ENCODE results near the gene COA6. TPM values are rescaled to one million over a fixed set of nuclear protein-coding genes. Genes with fewer than 3 reads are reported as not detected.
"Not testable (repeated sequence)": the region's sequence is repeated elsewhere in the genome, so short reads cannot be mapped to it uniquely, and the experiment has no call there.

Gene COA6
- total RNA-seq, 1 donor from 2014 or later, result 60.3 TPM

GRCh38 chr1:234375672-234376071 is 2.4 kb downstream of the COA6 start:
- intact Hi-C loops (cut with micrococcal nuclease), result loop anchor here (10.0 kb wide), 1 partner anchor 229 kb away; no protein-coding TSS in a partner anchor

GRCh38 chr1:234379591-234380109 is 6.4 kb downstream of the COA6 start:
- H3K9me3 Mint-ChIP-seq; DNase-seq (ENCODE audit: low spot score); H3K27ac Mint-ChIP-seq; H3K4me3 Mint-ChIP-seq (ENCODE audit: low read depth); H3K27me3 Mint-ChIP-seq (ENCODE audit: low read depth): not testable (repeated sequence)
- Mint-ChIP-seq H3K4me1 (ENCODE audit: low read depth) (peaks cover 26% of the 10 kb centered on the region), H3K36me3 (ENCODE audit: low read depth) (peaks cover 80% of the 10 kb centered on the region)
- intact Hi-C loops (cut with micrococcal nuclease), result loop anchor here (10.0 kb wide), 1 partner anchor 225 kb away; no protein-coding TSS in a partner anchor

More at GRCh38 chr1:234375672-234376071, 2.4 kb downstream of the COA6 start:
- no peak for DNase-seq (ENCODE audit: low spot score)
- Mint-ChIP-seq H3K27ac (no peak overlapping the region), H3K27me3 (ENCODE audit: low read depth) (no peaks in the 10 kb centered on the region), H3K36me3 (ENCODE audit: low read depth) (peaks cover 62% of the 10 kb centered on the region), H3K4me1 (ENCODE audit: low read depth) (peaks cover 37% of the 10 kb centered on the region), H3K9me3 (no peaks in the 10 kb centered on the region), H3K4me3 (ENCODE audit: low read depth) (no peak overlapping the region)

GRCh38 chr1:234381699-234382555 is 8.7 kb downstream of the COA6 start:
- H3K4me1 Mint-ChIP-seq (ENCODE audit: low read depth), result peaks cover 16% of the 10 kb centered on the region
- no peaks in the 10 kb centered on the region for H3K27me3 Mint-ChIP-seq (ENCODE audit: low read depth)
- intact Hi-C loops (cut with micrococcal nuclease), result no loop called here
- no peak for DNase-seq (ENCODE audit: low spot score)
- H3K4me3 Mint-ChIP-seq (ENCODE audit: low read depth), result no peak overlapping the region
- peaks cover 76% of the 10 kb centered on the region for H3K36me3 Mint-ChIP-seq (ENCODE audit: low read depth)
- peak overlapping the region; percentile 4 for H3K27ac Mint-ChIP-seq
- no peaks in the 10 kb centered on the region for H3K9me3 Mint-ChIP-seq

GRCh38 chr1:234386122-234386521 is 12.9 kb downstream of the COA6 start:
- H3K4me3 Mint-ChIP-seq (ENCODE audit: low read depth), result no peak overlapping the region
- H3K27me3 Mint-ChIP-seq (ENCODE audit: low read depth), result no peaks in the 10 kb centered on the region
- intact Hi-C loops (cut with micrococcal nuclease), result no loop called here
- H3K9me3 Mint-ChIP-seq, result no peaks in the 10 kb centered on the region
- H3K36me3 Mint-ChIP-seq (ENCODE audit: low read depth), result peaks cover 57% of the 10 kb centered on the region
- H3K4me1 Mint-ChIP-seq (ENCODE audit: low read depth), result peaks cover 11% of the 10 kb centered on the region
- peak overlapping the region; percentile 20 for H3K27ac Mint-ChIP-seq
- DNase-seq (ENCODE audit: low spot score), result no peak

- intact Hi-C loops (cut with micrococcal nuclease), result no loop called here
- DNase-seq (ENCODE audit: low spot score), result no peak
- Mint-ChIP-seq H3K4me1 (ENCODE audit: low read depth) (peaks cover 6% of the 10 kb centered on the region), H3K27me3 (ENCODE audit: low read depth) (no peaks in the 10 kb centered on the region), H3K9me3 (no peaks in the 10 kb centered on the region), H3K27ac (no peak overlapping the region), H3K36me3 (ENCODE audit: low read depth) (peaks cover 54% of the 10 kb centered on the region), H3K4me3 (ENCODE audit: low read depth) (no peak overlapping the region)
Observed at GRCh38 chr1:234388094-234388493, 14.8 kb downstream of the COA6 start.

- intact Hi-C loops (cut with micrococcal nuclease), result no loop called here
- H3K27ac Mint-ChIP-seq, result no peak overlapping the region
- H3K4me3 Mint-ChIP-seq (ENCODE audit: low read depth), result no peak overlapping the region
- H3K36me3 Mint-ChIP-seq (ENCODE audit: low read depth), result peaks cover 54% of the 10 kb centered on the region
- H3K9me3 Mint-ChIP-seq, result no peaks in the 10 kb centered on the region
- no peak for DNase-seq (ENCODE audit: low spot score)
- H3K27me3 Mint-ChIP-seq (ENCODE audit: low read depth), result no peaks in the 10 kb centered on the region
- H3K4me1 Mint-ChIP-seq (ENCODE audit: low read depth), result peaks cover 6% of the 10 kb centered on the region
Observed at GRCh38 chr1:234393190-234393589, 19.9 kb downstream of the COA6 start.

GRCh38 chr1:234395297-234395696 is 22.0 kb downstream of the COA6 start:
- Mint-ChIP-seq H3K36me3 (ENCODE audit: low read depth) (peaks cover 57% of the 10 kb centered on the region), H3K4me1 (ENCODE audit: low read depth) (peaks cover 22% of the 10 kb centered on the region), H3K4me3 (ENCODE audit: low read depth) (no peak overlapping the region), H3K9me3 (no peaks in the 10 kb centered on the region), H3K27me3 (ENCODE audit: low read depth) (no peaks in the 10 kb centered on the region), H3K27ac (no peak overlapping the region)
- DNase-seq (ENCODE audit: low spot score), result no peak
- intact Hi-C loops (cut with micrococcal nuclease), result no loop called here

GRCh38 chr1:234396092-234396491 is 22.8 kb downstream of the COA6 start:
- no peak overlapping the region for H3K4me3 Mint-ChIP-seq (ENCODE audit: low read depth)
- H3K9me3 Mint-ChIP-seq, result no peaks in the 10 kb centered on the region
- H3K36me3 Mint-ChIP-seq (ENCODE audit: low read depth), result peaks cover 58% of the 10 kb centered on the region
- no peaks in the 10 kb centered on the region for H3K27me3 Mint-ChIP-seq (ENCODE audit: low read depth)
- H3K4me1 Mint-ChIP-seq (ENCODE audit: low read depth), result peaks cover 28% of the 10 kb centered on the region
- DNase-seq (ENCODE audit: low spot score), result no peak
- intact Hi-C loops (cut with micrococcal nuclease), result no loop called here
- no peak overlapping the region for H3K27ac Mint-ChIP-seq

GRCh38 chr1:234396871-234397270 is 23.6 kb downstream of the COA6 start:
- intact Hi-C loops (cut with micrococcal nuclease), result no loop called here
- Mint-ChIP-seq H3K4me1 (ENCODE audit: low read depth) (peaks cover 36% of the 10 kb centered on the region), H3K27me3 (ENCODE audit: low read depth) (no peaks in the 10 kb centered on the region), H3K36me3 (ENCODE audit: low read depth) (peaks cover 56% of the 10 kb centered on the region), H3K27ac (peak overlapping the region; percentile 81), H3K4me3 (ENCODE audit: low read depth) (no peak overlapping the region), H3K9me3 (no peaks in the 10 kb centered on the region)
- no peak for DNase-seq (ENCODE audit: low spot score)

- Mint-ChIP-seq H3K4me1 (ENCODE audit: low read depth) (peaks cover 42% of the 10 kb centered on the region), H3K27ac (no peak overlapping the region), H3K27me3 (ENCODE audit: low read depth) (no peaks in the 10 kb centered on the region), H3K9me3 (no peaks in the 10 kb centered on the region), H3K4me3 (ENCODE audit: low read depth) (no peak overlapping the region), H3K36me3 (ENCODE audit: low read depth) (peaks cover 53% of the 10 kb centered on the region)
- DNase-seq (ENCODE audit: low spot score), result no peak
- intact Hi-C loops (cut with micrococcal nuclease), result loop anchor here (2.0 kb wide), 1 partner anchor 25 kb away; the partner anchor contains the start of gene COA6
Observed at GRCh38 chr1:234397732-234398131, 24.5 kb downstream of the COA6 start.

GRCh38 chr1:234398849-234399381 is 25.7 kb downstream of the COA6 start:
- DNase-seq (ENCODE audit: low spot score), result no peak
- H3K4me1 Mint-ChIP-seq (ENCODE audit: low read depth), result peaks cover 49% of the 10 kb centered on the region
- H3K27ac Mint-ChIP-seq, result peak overlapping the region; percentile 85
- H3K27me3 Mint-ChIP-seq (ENCODE audit: low read depth), result no peaks in the 10 kb centered on the region
- H3K9me3 Mint-ChIP-seq, result no peaks in the 10 kb centered on the region
- intact Hi-C loops (cut with micrococcal nuclease), result loop anchor here (1.0 to 2.0 kb wide), 2 partner anchors 9 to 26 kb away; partner anchors contain the start of gene COA6
- peaks cover 56% of the 10 kb centered on the region for H3K36me3 Mint-ChIP-seq (ENCODE audit: low read depth)
- peak overlapping the region; percentile 62 for H3K4me3 Mint-ChIP-seq (ENCODE audit: low read depth)

GRCh38 chr1:234399515-234399914 is 26.3 kb downstream of the COA6 start:
- Mint-ChIP-seq H3K4me1 (ENCODE audit: low read depth) (peaks cover 46% of the 10 kb centered on the region), H3K27ac (peak overlapping the region; percentile 85), H3K36me3 (ENCODE audit: low read depth) (peaks cover 54% of the 10 kb centered on the region)
- intact Hi-C loops (cut with micrococcal nuclease), result loop anchor here (1.0 to 2.0 kb wide), 2 partner anchors 9 to 27 kb away; partner anchors contain the start of gene COA6
- H3K27me3 Mint-ChIP-seq (ENCODE audit: low read depth); H3K4me3 Mint-ChIP-seq (ENCODE audit: low read depth); H3K9me3 Mint-ChIP-seq; DNase-seq (ENCODE audit: low spot score): not testable (repeated sequence)

- DNase-seq (ENCODE audit: low spot score), result no peak
- H3K4me1 Mint-ChIP-seq (ENCODE audit: low read depth), result peaks cover 50% of the 10 kb centered on the region
Observed at GRCh38 chr1:234400773-234401172, 27.5 kb downstream of the COA6 start.

More at GRCh38 chr1:234400773-234401172, 27.5 kb downstream of the COA6 start:
- no peaks in the 10 kb centered on the region for H3K27me3 Mint-ChIP-seq (ENCODE audit: low read depth)
- H3K4me3 Mint-ChIP-seq (ENCODE audit: low read depth), result peak overlapping the region; percentile 69
- H3K36me3 Mint-ChIP-seq (ENCODE audit: low read depth), result peaks cover 58% of the 10 kb centered on the region
- H3K27ac Mint-ChIP-seq, result peak overlapping the region; percentile 79
- intact Hi-C loops (cut with micrococcal nuclease), result loop anchor here (10.0 kb wide), 1 partner anchor 204 kb away; no protein-coding TSS in a partner anchor
- H3K9me3 Mint-ChIP-seq, result no peaks in the 10 kb centered on the region
